ENCODE results near the gene EFCAB10. TPM values are rescaled to one million over a fixed set of nuclear protein-coding genes. Genes with fewer than 3 reads are reported as not detected.

EFCAB10 gene
- total RNA-seq, 1 donor from 2014 or later, result not detected

DNA sequence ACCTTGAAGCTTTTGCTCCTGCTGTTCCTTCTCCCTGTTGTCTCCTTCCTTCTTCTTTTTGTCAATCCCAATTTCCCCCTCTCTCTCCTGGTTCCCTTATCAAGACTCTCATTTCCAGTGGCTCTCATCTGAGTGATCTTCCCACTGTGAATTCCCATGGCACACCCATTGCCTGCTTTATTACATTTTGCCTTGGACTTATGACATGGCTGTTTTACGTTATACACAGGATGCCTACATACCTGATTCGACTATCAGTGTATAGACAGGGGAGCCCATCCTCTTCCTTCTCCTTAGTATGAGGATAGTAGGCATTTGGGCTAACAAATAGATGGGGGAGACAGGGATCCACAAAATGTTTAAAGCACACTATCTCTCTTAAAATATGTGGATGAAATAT is 39.9 kb upstream of the EFCAB10 start:
- TF ChIP-seq, protein P1, sequence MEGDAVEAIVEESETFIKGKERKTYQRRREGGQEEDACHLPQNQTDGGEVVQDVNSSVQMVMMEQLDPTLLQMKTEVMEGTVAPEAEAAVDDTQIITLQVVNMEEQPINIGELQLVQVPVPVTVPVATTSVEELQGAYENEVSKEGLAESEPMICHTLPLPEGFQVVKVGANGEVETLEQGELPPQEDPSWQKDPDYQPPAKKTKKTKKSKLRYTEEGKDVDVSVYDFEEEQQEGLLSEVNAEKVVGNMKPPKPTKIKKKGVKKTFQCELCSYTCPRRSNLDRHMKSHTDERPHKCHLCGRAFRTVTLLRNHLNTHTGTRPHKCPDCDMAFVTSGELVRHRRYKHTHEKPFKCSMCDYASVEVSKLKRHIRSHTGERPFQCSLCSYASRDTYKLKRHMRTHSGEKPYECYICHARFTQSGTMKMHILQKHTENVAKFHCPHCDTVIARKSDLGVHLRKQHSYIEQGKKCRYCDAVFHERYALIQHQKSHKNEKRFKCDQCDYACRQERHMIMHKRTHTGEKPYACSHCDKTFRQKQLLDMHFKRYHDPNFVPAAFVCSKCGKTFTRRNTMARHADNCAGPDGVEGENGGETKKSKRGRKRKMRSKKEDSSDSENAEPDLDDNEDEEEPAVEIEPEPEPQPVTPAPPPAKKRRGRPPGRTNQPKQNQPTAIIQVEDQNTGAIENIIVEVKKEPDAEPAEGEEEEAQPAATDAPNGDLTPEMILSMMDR (conservative IDR thresholded peaks at IDR 0.05; ENCODE audit: low read depth, low read length), result no peak
- H3K4me3 ChIP-seq (ENCODE audit: low read depth, low read length), result no peak overlapping the region
- DNase-seq (ENCODE audit: low read depth), result no peak

DNA sequence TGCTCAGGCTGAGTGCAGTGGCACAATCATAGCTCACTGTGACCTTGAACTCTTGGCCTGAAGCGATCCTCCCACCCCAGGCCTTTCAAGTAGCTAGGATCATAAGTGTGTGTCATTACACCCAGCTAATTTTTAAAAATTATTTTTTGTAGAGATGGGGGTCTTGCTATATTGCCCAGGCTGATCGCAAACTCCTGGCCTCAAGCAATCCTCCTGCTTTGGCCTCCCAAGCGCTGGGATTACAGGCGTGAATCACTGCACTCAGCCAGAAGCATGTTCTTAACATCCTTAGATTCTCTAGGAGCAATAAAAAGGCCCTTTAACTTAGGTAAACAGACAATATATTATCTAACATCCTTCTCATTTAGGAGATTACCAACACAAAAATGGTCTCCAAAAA is 38.3 kb upstream of the EFCAB10 start:
- no peak overlapping the region for H3K4me3 ChIP-seq (ENCODE audit: low read depth, low read length)
- DNase-seq (ENCODE audit: low read depth), result no peak
- TF ChIP-seq, protein P1 (conservative IDR thresholded peaks at IDR 0.05; ENCODE audit: low read depth, low read length), result no peak

DNA sequence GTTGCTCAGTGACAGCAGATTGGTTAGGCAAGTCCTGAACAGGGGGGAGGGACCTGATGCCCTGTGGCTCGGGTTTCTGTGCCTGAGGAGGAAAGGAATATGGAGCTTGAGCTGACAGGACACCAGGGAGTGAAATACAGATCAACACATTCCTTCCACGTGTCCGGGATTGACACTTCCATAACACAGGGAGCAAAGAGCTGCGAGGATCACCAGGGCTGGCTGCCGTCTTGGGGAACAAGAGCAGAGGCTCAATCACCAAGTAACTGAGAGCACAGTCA is 36.7 kb upstream of the EFCAB10 start:
- TF ChIP-seq, protein P1 (conservative IDR thresholded peaks at IDR 0.05; ENCODE audit: low read depth, low read length), result no peak
- no peak overlapping the region for H3K4me3 ChIP-seq (ENCODE audit: low read depth, low read length)
- no peak for DNase-seq (ENCODE audit: low read depth)

DNA sequence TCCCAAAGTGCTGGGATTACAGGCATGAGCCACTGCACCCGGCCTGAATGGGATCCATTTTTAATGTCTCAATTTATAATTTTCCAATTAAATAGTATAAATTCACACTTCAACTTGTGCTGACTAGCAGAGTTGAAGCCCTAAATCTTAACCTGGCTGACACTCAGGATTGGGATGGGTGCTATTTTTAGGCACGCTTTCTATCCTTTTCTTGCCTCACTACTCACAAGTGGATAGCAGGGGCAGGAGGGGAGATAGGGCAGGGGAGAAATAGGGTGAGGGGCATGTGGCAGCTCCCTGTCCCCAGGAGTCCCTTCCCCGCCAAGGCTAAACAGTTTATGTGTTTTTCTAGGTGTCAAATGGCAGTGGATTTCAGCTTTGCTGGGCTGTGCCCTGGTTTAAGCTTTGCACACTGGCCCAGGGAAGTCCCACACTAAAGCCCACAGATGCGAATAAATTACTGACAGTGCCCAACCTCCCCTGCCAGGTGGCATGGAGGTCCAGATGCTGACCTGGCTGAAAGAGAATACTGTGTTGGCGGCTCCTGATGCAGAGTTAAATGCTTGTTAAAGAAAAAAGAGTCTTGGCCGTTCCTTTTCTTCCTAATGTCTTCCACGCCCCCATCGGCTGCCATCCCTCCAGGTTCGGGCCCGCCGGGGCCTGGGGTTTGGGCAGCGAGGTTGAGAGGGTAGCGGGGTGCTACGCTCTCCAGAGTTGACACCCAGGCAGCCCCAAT is 36.2 kb upstream of the EFCAB10 start:
- TF ChIP-seq, protein P1 (conservative IDR thresholded peaks at IDR 0.05; ENCODE audit: low read depth, low read length), result no peak
- DNase-seq (ENCODE audit: low read depth), result no peak
- no peak overlapping the region for H3K4me3 ChIP-seq (ENCODE audit: low read depth, low read length)

DNA sequence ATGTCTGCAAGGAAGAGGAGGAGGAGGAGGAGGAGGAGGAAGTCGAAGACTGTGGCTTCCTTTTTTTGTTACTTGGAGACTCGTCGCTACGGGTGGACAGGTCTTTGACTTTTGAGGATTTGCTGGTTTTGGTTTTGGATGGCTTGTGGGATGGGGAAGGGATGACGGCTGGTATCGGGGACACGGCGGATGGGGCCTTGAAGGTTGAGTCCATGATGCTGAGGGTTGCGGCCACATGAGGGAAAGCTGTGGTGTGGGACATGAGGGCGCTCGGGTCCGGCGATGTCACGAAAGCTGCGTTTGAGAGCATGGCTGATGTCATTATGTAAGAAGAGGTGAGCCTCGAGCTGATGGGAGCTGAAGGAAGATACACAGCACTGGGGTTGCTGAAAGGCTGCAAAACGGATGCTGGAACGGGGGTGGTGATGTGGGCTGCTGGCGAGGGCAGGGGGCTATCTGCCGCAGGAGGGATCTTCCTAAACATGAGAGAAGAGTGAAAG is 33.1 kb upstream of the EFCAB10 start:
- DNase-seq (ENCODE audit: low read depth), result no peak
- no peak overlapping the region for H3K4me3 ChIP-seq (ENCODE audit: low read depth, low read length)
- TF ChIP-seq, protein P1 (conservative IDR thresholded peaks at IDR 0.05; ENCODE audit: low read depth, low read length), result no peak

DNA sequence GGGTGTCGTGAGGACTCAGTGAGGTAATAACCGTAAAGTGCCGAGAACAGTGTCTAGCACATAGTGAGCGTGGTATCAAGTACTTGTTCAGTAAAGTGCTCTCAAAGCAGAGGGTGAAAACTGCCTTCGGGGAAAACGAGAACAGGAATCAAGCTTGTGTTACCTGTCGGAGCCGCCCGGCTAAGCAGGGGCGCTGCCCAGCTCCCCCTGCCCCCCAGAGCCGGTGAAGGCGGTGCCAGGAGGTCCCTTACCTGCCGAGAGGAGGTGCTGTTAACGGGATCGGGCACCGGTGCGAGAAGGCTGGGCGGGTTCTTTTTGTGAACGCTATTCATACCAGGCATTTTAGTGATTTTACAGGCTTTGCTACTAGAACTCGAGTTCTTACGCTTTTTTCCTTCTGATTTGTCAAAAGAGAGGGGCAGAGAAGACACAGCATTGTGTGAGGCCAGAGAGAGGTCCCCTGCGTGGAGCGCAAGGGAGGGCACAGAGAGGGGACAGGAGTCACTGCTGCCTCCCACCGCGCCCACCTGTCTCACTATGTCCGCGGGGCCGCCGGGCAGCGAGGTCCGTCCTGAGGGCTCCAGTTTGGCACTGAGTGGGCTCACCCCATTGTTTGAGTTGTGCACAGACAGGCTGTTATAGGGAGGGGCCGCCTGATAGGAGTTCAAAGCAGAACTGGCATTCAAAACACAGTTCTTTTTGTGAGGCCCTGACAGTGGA is 32.5 kb upstream of the EFCAB10 start:
- TF ChIP-seq, protein P1 (conservative IDR thresholded peaks at IDR 0.05; ENCODE audit: low read depth, low read length), result no peak
- DNase-seq (ENCODE audit: low read depth), result no peak
- no peak overlapping the region for H3K4me3 ChIP-seq (ENCODE audit: low read depth, low read length)

Data from epithelial cell of proximal tubule (primary cell).